ENCODE data around the gene SLC32A1.

The SLC32A1 gene

GRCh38 chr20:38766071-38766470, 41.8 kb downstream of the SLC32A1 start:
- TF ChIP-seq EZH2 (IDR thresholded peaks at IDR 0.05) = no peak
- no peak for TF ChIP-seq FOXP2 (optimal IDR thresholded peaks at IDR 0.05; ENCODE audit: control extremely low read depth, extremely low read length, insufficient read depth)
- TF ChIP-seq POLR2AphosphoS5 (IDR thresholded peaks at IDR 0.05; ENCODE audit: borderline replicate concordance, low read depth, low read length) = no peak
- H3K27ac ChIP-seq = no peak overlapping the region
- H3K9ac ChIP-seq (ENCODE audit: insufficient read length) = no peak overlapping the region
- no peaks in the 10 kb centered on the region for H3K9me3 ChIP-seq (ENCODE audit: low read depth, low read length)
- no peak for DNase-seq (ENCODE audit: low read depth, low spot score)
- H3K36me3 ChIP-seq (ENCODE audit: insufficient read depth, low read length) = peaks cover 53% of the 10 kb centered on the region
- no peak overlapping the region for H3K4me3 ChIP-seq

GRCh38 chr20:38769376-38770295, 45.4 kb downstream of the SLC32A1 start:
- TF ChIP-seq POLR2AphosphoS5 (IDR thresholded peaks at IDR 0.05; ENCODE audit: borderline replicate concordance, low read depth, low read length) (no peak), FOXP2 (optimal IDR thresholded peaks at IDR 0.05; ENCODE audit: control extremely low read depth, extremely low read length, insufficient read depth) (no peak), EZH2 (IDR thresholded peaks at IDR 0.05) (no peak)
- Histone ChIP-seq H3K27ac (no peak overlapping the region), H3K36me3 (ENCODE audit: insufficient read depth, low read length) (peaks cover 62% of the 10 kb centered on the region), H3K9me3 (ENCODE audit: low read depth, low read length) (no peaks in the 10 kb centered on the region), H3K4me3 (no peak overlapping the region), H3K9ac (ENCODE audit: insufficient read length) (no peak overlapping the region)
- DNase-seq (ENCODE audit: low read depth, low spot score) = no peak

DNA sequence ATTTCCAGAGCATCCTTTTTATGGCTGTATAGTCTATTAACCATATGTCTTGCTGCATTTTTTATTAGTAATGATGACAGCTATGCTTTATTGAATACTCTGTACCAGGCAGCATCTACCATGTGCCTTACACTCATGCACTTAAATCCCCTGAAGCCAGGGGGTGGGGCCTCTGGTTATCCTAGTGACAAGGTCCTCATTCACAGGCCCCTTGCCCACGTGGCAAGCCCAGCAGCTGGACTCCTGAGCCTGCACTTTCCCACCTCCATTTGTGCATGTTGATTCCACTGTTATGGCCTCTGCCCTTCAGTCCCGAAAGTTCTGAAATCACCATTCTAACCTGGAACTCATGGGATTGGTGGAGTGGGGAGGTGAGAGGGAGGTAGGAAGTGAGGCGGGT, 46.3 kb downstream of the SLC32A1 start:
- no peak for DNase-seq (ENCODE audit: low read depth, low spot score)
- no peaks in the 10 kb centered on the region for H3K9me3 ChIP-seq (ENCODE audit: low read depth, low read length)
- no peak overlapping the region for H3K9ac ChIP-seq (ENCODE audit: insufficient read length)
- no peak overlapping the region for H3K4me3 ChIP-seq
- H3K36me3 ChIP-seq (ENCODE audit: insufficient read depth, low read length) = peaks cover 57% of the 10 kb centered on the region
- TF ChIP-seq EZH2 (IDR thresholded peaks at IDR 0.05) = no peak
- TF ChIP-seq FOXP2 (optimal IDR thresholded peaks at IDR 0.05; ENCODE audit: control extremely low read depth, extremely low read length, insufficient read depth) = no peak
- no peak for TF ChIP-seq POLR2AphosphoS5 (IDR thresholded peaks at IDR 0.05; ENCODE audit: borderline replicate concordance, low read depth, low read length)
- H3K27ac ChIP-seq = no peak overlapping the region

DNA sequence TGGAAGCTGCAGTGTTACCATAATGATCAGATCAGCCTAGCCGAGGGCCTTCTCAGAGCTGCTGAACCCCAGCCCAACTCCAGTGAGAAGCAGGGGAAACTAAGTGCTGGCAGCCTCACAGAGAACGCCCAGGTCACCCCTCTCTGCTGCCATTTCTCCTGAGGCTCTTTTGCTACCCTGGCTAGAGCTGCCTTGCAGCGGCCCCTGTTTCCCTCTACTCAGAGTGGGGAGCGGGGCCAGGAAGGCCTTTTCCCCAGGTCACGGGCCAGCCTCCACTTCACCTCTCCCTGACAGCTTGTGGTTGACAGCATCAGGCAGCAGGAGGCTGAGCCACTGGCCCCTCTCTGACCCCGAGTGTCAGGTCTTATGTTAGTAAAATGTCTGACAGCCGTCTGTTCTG, 46.7 kb downstream of the SLC32A1 start:
- Histone ChIP-seq H3K9me3 (ENCODE audit: low read depth, low read length) (no peaks in the 10 kb centered on the region), H3K9ac (ENCODE audit: insufficient read length) (no peak overlapping the region), H3K36me3 (ENCODE audit: insufficient read depth, low read length) (peaks cover 53% of the 10 kb centered on the region), H3K27ac (no peak overlapping the region), H3K4me3 (no peak overlapping the region)
- DNase-seq (ENCODE audit: low read depth, low spot score) = no peak
- TF ChIP-seq FOXP2 (optimal IDR thresholded peaks at IDR 0.05; ENCODE audit: control extremely low read depth, extremely low read length, insufficient read depth) (no peak), EZH2 (IDR thresholded peaks at IDR 0.05) (no peak), POLR2AphosphoS5 (IDR thresholded peaks at IDR 0.05; ENCODE audit: borderline replicate concordance, low read depth, low read length) (no peak)

- H3K27ac ChIP-seq = no peak overlapping the region
- no peak for TF ChIP-seq POLR2AphosphoS5 (IDR thresholded peaks at IDR 0.05; ENCODE audit: borderline replicate concordance, low read depth, low read length)
Observed at GRCh38 chr20:38771621-38772020, 47.3 kb downstream of the SLC32A1 start.

GRCh38 chr20:38774167-38774566, 49.9 kb downstream of the SLC32A1 start:
- Histone ChIP-seq H3K27ac (no peak overlapping the region), H3K36me3 (ENCODE audit: insufficient read depth, low read length) (peaks cover 39% of the 10 kb centered on the region), H3K9ac (ENCODE audit: insufficient read length) (no peak overlapping the region), H3K4me3 (no peak overlapping the region), H3K9me3 (ENCODE audit: low read depth, low read length) (no peaks in the 10 kb centered on the region)
- TF ChIP-seq POLR2AphosphoS5 (IDR thresholded peaks at IDR 0.05; ENCODE audit: borderline replicate concordance, low read depth, low read length) (no peak), EZH2 (IDR thresholded peaks at IDR 0.05) (no peak)
- DNase-seq (ENCODE audit: low read depth, low spot score) = no peak

More at GRCh38 chr20:38771621-38772020, 47.3 kb downstream of the SLC32A1 start:
- no peak for DNase-seq (ENCODE audit: low read depth, low spot score)
- no peak overlapping the region for H3K4me3 ChIP-seq
- peaks cover 50% of the 10 kb centered on the region for H3K36me3 ChIP-seq (ENCODE audit: insufficient read depth, low read length)
- H3K9ac ChIP-seq (ENCODE audit: insufficient read length) = no peak overlapping the region
- no peaks in the 10 kb centered on the region for H3K9me3 ChIP-seq (ENCODE audit: low read depth, low read length)

DNA sequence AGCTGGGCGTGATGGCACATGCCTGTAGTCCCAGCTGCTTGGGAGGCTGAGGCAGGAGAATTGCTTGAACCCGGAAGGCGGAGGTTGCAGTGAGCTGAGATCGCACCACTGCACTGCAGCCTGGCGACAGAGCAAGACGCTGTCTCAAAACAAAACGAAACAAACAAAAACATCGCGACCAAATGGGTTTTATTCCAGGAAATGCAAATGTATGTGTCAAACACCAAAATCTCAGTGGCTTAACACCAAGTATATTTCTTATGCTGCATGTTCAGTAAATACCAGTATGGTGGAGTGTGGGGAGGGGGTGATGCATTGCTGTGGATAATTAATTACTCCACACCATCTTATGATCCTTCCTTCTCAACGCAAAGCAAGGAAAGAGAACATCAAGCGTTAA, 52.1 kb downstream of the SLC32A1 start:
- H3K36me3 ChIP-seq (ENCODE audit: insufficient read depth, low read length) = peaks cover 31% of the 10 kb centered on the region
- DNase-seq (ENCODE audit: low read depth, low spot score) = no peak
- no peak overlapping the region for H3K4me3 ChIP-seq
- no peak for TF ChIP-seq POLR2AphosphoS5 (IDR thresholded peaks at IDR 0.05; ENCODE audit: borderline replicate concordance, low read depth, low read length)
- no peak overlapping the region for H3K27ac ChIP-seq
- H3K9me3 ChIP-seq (ENCODE audit: low read depth, low read length) = no peaks in the 10 kb centered on the region
- no peak overlapping the region for H3K9ac ChIP-seq (ENCODE audit: insufficient read length)
